Keratinocyte (primary cell): ENCODE data around the gene FAM53A.

Experiments
- EZH2 ChIP-seq: IDR thresholded peaks from one replicate; pipeline ENCODE4 v1.6.1; 2012; ENCODE audit warnings: inconsistent platforms, mild to moderate bottlenecking, low read length, moderate library complexity
- TF ChIP-seq, protein P1 (sequence below), 3 experiments: IDR thresholded peaks in 1 of 3; conservative IDR thresholded peaks in 1 of 3; optimal IDR thresholded peaks in 1 of 3; 2 replicates in 2 of 3; 3 replicates in 1 of 3; pipeline versions ENCODE3 to v1.5.1; 2011; ENCODE audit warnings: low read length in 3 of 3, mild to moderate bottlenecking in 3 of 3, moderate library complexity in 2 of 3, control low read depth in 1 of 3, inconsistent platforms in 1 of 3; ENCODE audit not compliant: insufficient read depth in 2 of 3; ENCODE audit errors: extremely low read depth in 1 of 3

DNA sequence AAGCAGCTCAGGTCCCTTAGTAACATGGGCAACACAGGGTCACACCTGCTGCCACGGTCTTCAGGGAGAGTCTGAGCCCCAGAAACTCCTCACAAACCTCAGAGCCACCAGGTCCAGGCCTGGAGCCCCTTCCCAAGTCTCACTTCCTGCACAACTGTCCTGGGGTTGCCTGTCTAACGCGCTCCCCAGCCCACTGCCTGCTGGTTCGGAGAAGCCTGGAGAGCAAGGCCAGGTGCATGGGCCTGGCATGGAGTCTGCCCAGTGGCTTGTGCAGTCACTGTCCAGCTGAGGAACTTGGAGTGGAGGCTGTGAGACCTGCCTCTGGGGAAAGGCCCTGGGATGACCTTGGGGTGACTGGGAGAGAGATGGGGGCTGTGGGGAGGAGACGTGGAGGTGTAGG, 28.0 kb downstream of the FAM53A start:
- TF ChIP-seq, protein P1, sequence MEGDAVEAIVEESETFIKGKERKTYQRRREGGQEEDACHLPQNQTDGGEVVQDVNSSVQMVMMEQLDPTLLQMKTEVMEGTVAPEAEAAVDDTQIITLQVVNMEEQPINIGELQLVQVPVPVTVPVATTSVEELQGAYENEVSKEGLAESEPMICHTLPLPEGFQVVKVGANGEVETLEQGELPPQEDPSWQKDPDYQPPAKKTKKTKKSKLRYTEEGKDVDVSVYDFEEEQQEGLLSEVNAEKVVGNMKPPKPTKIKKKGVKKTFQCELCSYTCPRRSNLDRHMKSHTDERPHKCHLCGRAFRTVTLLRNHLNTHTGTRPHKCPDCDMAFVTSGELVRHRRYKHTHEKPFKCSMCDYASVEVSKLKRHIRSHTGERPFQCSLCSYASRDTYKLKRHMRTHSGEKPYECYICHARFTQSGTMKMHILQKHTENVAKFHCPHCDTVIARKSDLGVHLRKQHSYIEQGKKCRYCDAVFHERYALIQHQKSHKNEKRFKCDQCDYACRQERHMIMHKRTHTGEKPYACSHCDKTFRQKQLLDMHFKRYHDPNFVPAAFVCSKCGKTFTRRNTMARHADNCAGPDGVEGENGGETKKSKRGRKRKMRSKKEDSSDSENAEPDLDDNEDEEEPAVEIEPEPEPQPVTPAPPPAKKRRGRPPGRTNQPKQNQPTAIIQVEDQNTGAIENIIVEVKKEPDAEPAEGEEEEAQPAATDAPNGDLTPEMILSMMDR (optimal IDR thresholded peaks at IDR 0.05 in 1 of 3, IDR thresholded peaks at IDR 0.05 in 1 of 3, conservative IDR thresholded peaks at IDR 0.05 in 1 of 3; ENCODE audit: extremely low read depth in 1 of 3, insufficient read depth in 2 of 3, low read length in 3 of 3): no peak
- TF ChIP-seq EZH2: no peak
